ENCODE measurements around the gene PLCD3. TPM values are rescaled to one million over a fixed set of nuclear protein-coding genes. Genes with fewer than 3 reads are reported as not detected.
"Not testable (repeated sequence)": the region's sequence is repeated elsewhere in the genome, so short reads cannot be mapped to it uniquely, and the experiment has no call there.

The PLCD3 gene
- total RNA-seq, 1 donor from 2014 or later, result 35.3 TPM

GRCh38 chr17:45135978-45136791, 3.9 kb upstream of the PLCD3 start:
- DNase-seq (ENCODE audit: extremely low read depth, low read depth, low spot score), result no peak

- DNase-seq (ENCODE audit: extremely low read depth, low read depth, low spot score), result peak; percentile 95
These were observed 3.1 kb upstream of the PLCD3 start, which contains the start of gene ACBD4 for GRCh38 chr17:45135192-45135977. Gene ACBD4, plus strand, starts transcription at chr17:45135687. Its CDS starts 458 bp downstream, at chr17:45136145.

- no peak for DNase-seq (ENCODE audit: extremely low read depth, low read depth, low spot score)
These were observed 503 bp upstream of the PLCD3 start for GRCh38 chr17:45132572-45133463.

- no peak for DNase-seq (ENCODE audit: extremely low read depth, low read depth, low spot score)
These were observed 547 bp downstream of the PLCD3 start for GRCh38 chr17:45131616-45132319.

GRCh38 chr17:45130681-45131615, 1.4 kb downstream of the PLCD3 start:
- DNase-seq (ENCODE audit: extremely low read depth, low read depth, low spot score), result no peak

- DNase-seq (ENCODE audit: extremely low read depth, low read depth, low spot score), result no peak
These were observed 2.2 kb downstream of the PLCD3 start for GRCh38 chr17:45129940-45130680.

- no peak for DNase-seq (ENCODE audit: extremely low read depth, low read depth, low spot score)
These were observed 2.8 kb downstream of the PLCD3 start for GRCh38 chr17:45129426-45129939.

- DNase-seq (ENCODE audit: extremely low read depth, low read depth, low spot score), result no peak
These were observed 3.3 kb downstream of the PLCD3 start for GRCh38 chr17:45128989-45129388.

- no peak for DNase-seq (ENCODE audit: extremely low read depth, low read depth, low spot score)
These were observed 4.0 kb downstream of the PLCD3 start for GRCh38 chr17:45128331-45128730.

- no peak for DNase-seq (ENCODE audit: extremely low read depth, low read depth, low spot score)
These were observed 4.6 kb downstream of the PLCD3 start for GRCh38 chr17:45127548-45128300.

GRCh38 chr17:45127207-45127547, 5.1 kb downstream of the PLCD3 start:
- no peak for DNase-seq (ENCODE audit: extremely low read depth, low read depth, low spot score)

- DNase-seq (ENCODE audit: extremely low read depth, low read depth, low spot score), result no peak
These were observed 6.8 kb downstream of the PLCD3 start for GRCh38 chr17:45125509-45125908.

GRCh38 chr17:45124797-45125122, 7.6 kb downstream of the PLCD3 start:
- not testable (repeated sequence) for DNase-seq (ENCODE audit: extremely low read depth, low read depth, low spot score)

- DNase-seq (ENCODE audit: extremely low read depth, low read depth, low spot score), result no peak
These were observed 8.2 kb downstream of the PLCD3 start for GRCh38 chr17:45123930-45124796.

GRCh38 chr17:45123076-45123770, 9.1 kb downstream of the PLCD3 start:
- DNase-seq (ENCODE audit: extremely low read depth, low read depth, low spot score), result no peak

- no peak for DNase-seq (ENCODE audit: extremely low read depth, low read depth, low spot score)
These were observed 11.3 kb downstream of the PLCD3 start for GRCh38 chr17:45121055-45121454.

Data from glomerular endothelial cell (primary cell).